K562 (cell line): ENCODE results near the gene MEOX2.

ENCODE experiments used
- PKNOX1 ChIP-seq: fragments of 450-650 bp; IDR thresholded peaks from 2 replicates; pipeline ENCODE4 v1.6.1; 2016
- RBM25 ChIP-seq: fragments of 200-400 bp; formaldehyde crosslinking; IDR thresholded peaks from 2 replicates; pipeline ENCODE4 v1.6.1; 2018; ENCODE audit warnings: low read length, low read depth, moderate library complexity; ENCODE audit not compliant: severe bottlenecking

- TF ChIP-seq PKNOX1 (no peak), RBM25 (no peak)
Observed at GRCh38 chr7:15609287-15609686, 77.2 kb downstream of the MEOX2 start.
